Heart left ventricle (tissue), 16 donors: ENCODE measurements around the gene MYOZ2. TPM values are rescaled to one million over a fixed set of nuclear protein-coding genes. Genes with fewer than 3 reads are reported as not detected.

Experiments used
- ATAC-seq, 4 donors: fragments of 200-7000 bp; cut with Tn5 transposase; one replicate each; pipeline ENCODE4 v1.9.1; 2020 to 2022; ENCODE audit warnings: moderate library complexity in 4 of 4, mild to moderate bottlenecking in 3 of 4, moderate number of reproducible peaks in 1 of 4
- DNase-seq, 5 donors: peaks; one replicate each; pipeline ENCODE4 v3.0.0-alpha.2; 2020
- H3K27ac ChIP-seq, 12 donors: fragments of 200-600 bp; sonication (generic) in 4 of 12; one replicate each; pipeline versions ENCODE4 v1.5.0 to v1.8.0; 2016 to 2022; ENCODE audit warnings: mild to moderate bottlenecking in 2 of 12
- H3K27me3 ChIP-seq, 9 donors: fragments of 200-600 bp; sonication (generic) in 2 of 9; one replicate each; pipeline versions ENCODE4 v1.5.1 to v1.8.0; 2016 to 2022; ENCODE audit warnings: mild to moderate bottlenecking in 3 of 9
- H3K36me3 ChIP-seq, 9 donors: fragments of 200-600 bp; sonication (generic) in 2 of 9; one replicate each; pipeline versions ENCODE4 v1.5.0 to v1.8.0; 2018 to 2022; ENCODE audit warnings: mild to moderate bottlenecking in 2 of 9
- H3K4me1 ChIP-seq, 12 donors: fragments of 200-600 bp; sonication (generic) in 4 of 12; one replicate each; pipeline versions ENCODE4 v1.5.0 to v1.8.0; 2016 to 2022; ENCODE audit warnings: mild to moderate bottlenecking in 3 of 12
- H3K4me3 ChIP-seq, 12 donors: fragments of 200-600 bp; sonication (generic) in 4 of 12; one replicate each; pipeline versions ENCODE4 v1.5.0 to v1.8.0; 2017 to 2022; ENCODE audit warnings: mild to moderate bottlenecking in 9 of 12, moderate library complexity in 4 of 12
- H3K9me3 ChIP-seq, 12 donors: fragments of 200-600 bp; sonication (generic) in 4 of 12; one replicate each; pipeline versions ENCODE4 v1.5.0 to v1.8.0; 2016 to 2022; ENCODE audit warnings: mild to moderate bottlenecking in 1 of 12
- CTCF ChIP-seq, 12 donors: fragments of 200-600 bp; sonication (generic) in 4 of 12; IDR thresholded peaks; one replicate each; pipeline versions ENCODE4 v1.5.0 to v1.8.0; 2018 to 2022; ENCODE audit warnings: antibody characterized with exemption in 12 of 12, mild to moderate bottlenecking in 5 of 12
- POLR2A ChIP-seq, 2 donors: fragments of 450-650 bp; IDR thresholded peaks; one replicate each; pipeline ENCODE4 v1.6.1; 2017; ENCODE audit warnings: antibody characterized with exemption in 2 of 2, mild to moderate bottlenecking in 2 of 2, moderate library complexity in 2 of 2
- WGBS, 4 donors: extraction: QIAGEN DNeasy Blood & Tissue Kit in 2 of 4; methylation state at CpG; one replicate each; pipeline versions ENCODE4 v1.1.5 to v1.1.7; 2013 to 2018; 5-methylcytosine and 5-hydroxymethylcytosine counted together
- intact Hi-C, 10 donors: fragments of 100-400 bp; cut with DNase I; formaldehyde crosslinking; loops; one replicate each; pipeline versions ENCODE4 v1.11.1 to v1.14.2; 2022
- polyA plus RNA-seq, 2 donors: library from polyadenylated mRNA; stranded (reverse); fragments of 200-250 nt; gene quantifications; one replicate each; pipeline ENCODE4 v1.2.3, GENCODE V29; 2013
- total RNA-seq, 9 donors: library from RNA; depleted of rRNA in 2 of 9; stranded (reverse); fragments of >200 nt in 2 of 9; fragmentation: NEBNext Ultra II Directional in 3 of 9; extraction: Animal tissue kit (Norgen Biotek cat#: 25700) in 3 of 9; gene quantifications; one replicate each; pipeline versions ENCODE4 v1.1.0 to v1.2.4, GENCODE V29; 2016 to 2023
- donor health status: ischemic (EF 13 %, LVEDD 7.1; RV severe dilation, severe dysfunction).
- donor health status: healthy with polysubstance abuse.
- donor health status: DM: no; HTN: yes; CAD: no.
- donor health status: DM: no; HTN: no; CAD: no.
- donor health status: ischemic (EF 25% LVEDD 6.9; RV normal size, moderate dysfunction).
- donor health status: ischemic (EF 25% LVEDD 5.7; RV mildly dilated, moderate dysfunction).
- donor health status: healthy.
- donor health status: DM: yes; HTN: yes; CAD: no.
- donor health status: ischemic (EF 35%, LVEDD 5.7; RV mildly dilated, moderate dysfunction).
- donor health status: nonischemic (EF 11% LVEDD 7.7; RV severe dilation, severe dysfunction).
- donor health status: DM: yes; HTN: yes; CAD: no.
- donor health status: PGD.
- donor health status: ischemic (EF 29% LVEDD 5.4; RV normal size, mild dysfunction).
- donor health status: nonischemic (EF 23%, LVEDD 6.1; RV moderate dilation, normal function).

MYOZ2 gene
- total and polyA plus RNA-seq, 11 donors = 466 to 1,072 (median 872) TPM

- H3K9me3 ChIP-seq = no peaks in the 10 kb centered on the region
- no peaks in the 10 kb centered on the region for H3K27me3 ChIP-seq
- H3K36me3 ChIP-seq = peaks cover 0 to 36% (median 0%) of the 10 kb centered on the region in 9 donors
- 90 to 93% (median 91%) methylated on average over 2 of the region's 2 CpGs for WGBS, 4 donors
- peak overlapping the region in 1 of 12 donors; percentile 4 for H3K27ac ChIP-seq
- H3K4me3 ChIP-seq = no peak overlapping the region
- intact Hi-C loops = no loop called here
- TF ChIP-seq POLR2A (IDR thresholded peaks at IDR 0.05) = no peak
- no peak for TF ChIP-seq CTCF (IDR thresholded peaks at IDR 0.05)
- ATAC-seq (peak in 3 of 4 donors; percentile 6 to 33 (median 11)), DNase-seq (no peak)
- H3K4me1 ChIP-seq = peaks cover 0 to 15% (median 4%) of the 10 kb centered on the region in 12 donors
Observed at GRCh38 chr4:119184128-119184527, 48.5 kb downstream of the MYOZ2 start.

GRCh38 chr4:119189638-119190037 lies 54.0 kb downstream of the MYOZ2 start:
- H3K4me1 ChIP-seq = peaks cover 0 to 17% (median 7%) of the 10 kb centered on the region in 12 donors
- intact Hi-C loops = no loop called here
- H3K4me3 ChIP-seq = no peak overlapping the region
- no peaks in the 10 kb centered on the region for H3K27me3 ChIP-seq
- 15 to 20% (median 16%) methylated on average over 1 of the region's 1 CpG for WGBS, 4 donors
- ATAC-seq (peak; percentile 62 to 88 (median 72)), DNase-seq (no peak)
- TF ChIP-seq POLR2A (IDR thresholded peaks at IDR 0.05) = no peak
- no peaks in the 10 kb centered on the region for H3K9me3 ChIP-seq
- H3K27ac ChIP-seq = peak overlapping the region; percentile 8 to 76 (median 46)
- H3K36me3 ChIP-seq = peaks cover 0 to 22% (median 0%) of the 10 kb centered on the region in 9 donors

GRCh38 chr4:119190354-119190753 lies 54.7 kb downstream of the MYOZ2 start:
- no peaks in the 10 kb centered on the region for H3K9me3 ChIP-seq
- H3K4me3 ChIP-seq = no peak overlapping the region
- WGBS, 4 donors = 89 to 97% (median 93%) methylated on average over 2 of the region's 2 CpGs
- TF ChIP-seq CTCF (IDR thresholded peaks at IDR 0.05) (no peak), POLR2A (IDR thresholded peaks at IDR 0.05) (no peak)
- DNase-seq (no peak), ATAC-seq (peak; percentile 21 to 54 (median 28))
- peak overlapping the region in 10 of 12 donors; percentile 8 to 76 (median 46) for H3K27ac ChIP-seq
- peaks cover 0 to 19% (median 0%) of the 10 kb centered on the region in 9 donors for H3K36me3 ChIP-seq
- H3K27me3 ChIP-seq = no peaks in the 10 kb centered on the region
- H3K4me1 ChIP-seq = peaks cover 0 to 17% (median 7%) of the 10 kb centered on the region in 12 donors
- intact Hi-C loops = no loop called here

GRCh38 chr4:119191505-119191904 lies 55.9 kb downstream of the MYOZ2 start:
- WGBS, 4 donors = 90 to 93% (median 91%) methylated on average over 3 of the region's 3 CpGs
- no peak for TF ChIP-seq POLR2A (IDR thresholded peaks at IDR 0.05)
- no peak for TF ChIP-seq CTCF (IDR thresholded peaks at IDR 0.05)
- H3K9me3 ChIP-seq = peaks cover 0 to 7% (median 0%) of the 10 kb centered on the region in 12 donors
- DNase-seq (no peak), ATAC-seq (peak in 2 of 4 donors; percentile 20 to 59)
- intact Hi-C loops = no loop called here
- no peak overlapping the region for H3K4me3 ChIP-seq
- peaks cover 0 to 17% (median 7%) of the 10 kb centered on the region in 12 donors for H3K4me1 ChIP-seq
- peaks cover 0 to 8% (median 0%) of the 10 kb centered on the region in 9 donors for H3K36me3 ChIP-seq
- no peaks in the 10 kb centered on the region for H3K27me3 ChIP-seq
- no peak overlapping the region for H3K27ac ChIP-seq

- WGBS, 4 donors = 91 to 93% (median 92%) methylated on average over 11 of the region's 11 CpGs
- ATAC-seq = no peak
- intact Hi-C loops = no loop called here
- H3K27me3 ChIP-seq = no peaks in the 10 kb centered on the region
- no peak overlapping the region for H3K4me3 ChIP-seq
- DNase-seq = peak in 1 of 5 donors; percentile 19
- no peak for TF ChIP-seq CTCF (IDR thresholded peaks at IDR 0.05)
- no peak for TF ChIP-seq POLR2A (IDR thresholded peaks at IDR 0.05)
- H3K36me3 ChIP-seq = no peaks in the 10 kb centered on the region
- no peaks in the 10 kb centered on the region for H3K4me1 ChIP-seq
- H3K9me3 ChIP-seq = peaks cover 0 to 7% (median 0%) of the 10 kb centered on the region in 12 donors
- no peak overlapping the region for H3K27ac ChIP-seq
Observed at GRCh38 chr4:119197772-119198212, 62.2 kb downstream of the MYOZ2 start.
